C4-2B (cell line): Measurements from ENCODE around the gene TSPEAR.

ENCODE experiments used
- ZFX ChIP-seq: fragments of 450-650 bp; IDR thresholded peaks from 2 replicates; pipeline ENCODE4 v1.6.1; 2017
- TF ChIP-seq, protein P1 (sequence below): fragments of 450-650 bp; conservative IDR thresholded peaks from 2 replicates; pipeline ENCODE4 v1.5.1; 2017; ENCODE audit warnings: mild to moderate bottlenecking

DNA sequence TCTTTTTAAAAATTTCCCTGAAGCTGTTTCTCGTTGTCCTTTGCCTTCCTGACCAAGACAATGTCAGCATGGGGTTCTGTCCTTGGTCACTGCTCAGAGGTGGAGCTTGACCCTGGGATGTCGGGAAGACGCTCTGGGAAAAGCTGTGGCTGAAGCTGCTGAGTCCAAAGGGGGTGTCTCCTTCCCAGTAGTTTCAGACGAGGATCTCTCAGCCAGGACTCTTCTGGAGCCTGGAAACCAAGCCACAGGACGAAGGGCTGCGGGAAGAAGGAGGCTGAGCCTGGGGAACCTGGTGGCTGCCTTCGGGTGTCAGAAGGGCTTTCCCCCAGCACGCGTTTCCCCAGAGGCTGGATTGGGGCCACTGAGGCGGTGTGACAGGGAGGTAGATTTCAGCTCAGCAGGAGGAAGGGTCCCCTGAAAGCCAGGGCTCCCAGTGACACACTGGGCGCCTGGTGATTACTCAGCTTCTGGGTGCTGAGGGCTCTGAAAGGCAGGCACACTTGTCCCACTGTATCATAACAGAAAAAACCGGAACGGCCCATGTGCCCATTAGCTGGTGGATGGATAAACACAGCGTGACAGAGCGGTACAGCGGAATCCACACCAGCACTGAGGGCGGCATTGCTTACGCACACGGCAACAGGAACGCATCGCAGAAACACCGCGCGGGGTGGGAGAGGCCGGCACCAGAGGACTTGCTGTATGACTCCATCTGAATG lies 24.4 kb downstream of the TSPEAR start:
- TF ChIP-seq, protein P1, sequence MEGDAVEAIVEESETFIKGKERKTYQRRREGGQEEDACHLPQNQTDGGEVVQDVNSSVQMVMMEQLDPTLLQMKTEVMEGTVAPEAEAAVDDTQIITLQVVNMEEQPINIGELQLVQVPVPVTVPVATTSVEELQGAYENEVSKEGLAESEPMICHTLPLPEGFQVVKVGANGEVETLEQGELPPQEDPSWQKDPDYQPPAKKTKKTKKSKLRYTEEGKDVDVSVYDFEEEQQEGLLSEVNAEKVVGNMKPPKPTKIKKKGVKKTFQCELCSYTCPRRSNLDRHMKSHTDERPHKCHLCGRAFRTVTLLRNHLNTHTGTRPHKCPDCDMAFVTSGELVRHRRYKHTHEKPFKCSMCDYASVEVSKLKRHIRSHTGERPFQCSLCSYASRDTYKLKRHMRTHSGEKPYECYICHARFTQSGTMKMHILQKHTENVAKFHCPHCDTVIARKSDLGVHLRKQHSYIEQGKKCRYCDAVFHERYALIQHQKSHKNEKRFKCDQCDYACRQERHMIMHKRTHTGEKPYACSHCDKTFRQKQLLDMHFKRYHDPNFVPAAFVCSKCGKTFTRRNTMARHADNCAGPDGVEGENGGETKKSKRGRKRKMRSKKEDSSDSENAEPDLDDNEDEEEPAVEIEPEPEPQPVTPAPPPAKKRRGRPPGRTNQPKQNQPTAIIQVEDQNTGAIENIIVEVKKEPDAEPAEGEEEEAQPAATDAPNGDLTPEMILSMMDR: no peak
- TF ChIP-seq ZFX: no peak
